Cardiac septum (tissue), 1 donor: ENCODE results near the gene GPR55. TPM values are rescaled to one million over a fixed set of nuclear protein-coding genes. Genes with fewer than 3 reads are reported as not detected.
A peak's percentile ranks its signal among the peaks of the same experiment; 100 is the strongest.
"Not testable (repeated sequence)": the region's sequence is repeated elsewhere in the genome, so short reads cannot be mapped to it uniquely, and the experiment has no call there.

Source experiments
- DNase-seq: peaks from one replicate; pipeline ENCODE4 v3.0.0-alpha.2; 2020; ENCODE audit warnings: low spot score
- intact Hi-C: fragments of 100-400 bp; cut with DNase I; formaldehyde crosslinking; loops from one replicate; pipeline ENCODE4 v1.14.0; 2022
- long read RNA-seq: library from polyadenylated mRNA; unstranded; transcript quantifications from one replicate; pipeline ENCODE4 v2.0.0, GENCODE V29; 2021
- total RNA-seq: library from RNA; stranded (reverse); fragmentation: NEBNext Ultra II Directional; extraction: Animal tissue kit (Norgen Biotek cat#: 25700); gene quantifications from one replicate; pipeline ENCODE4 v1.2.1, GENCODE V29; 2021
- donor health status: DM: no; HTN: no; CAD: no.

GPR55 gene, protein sequence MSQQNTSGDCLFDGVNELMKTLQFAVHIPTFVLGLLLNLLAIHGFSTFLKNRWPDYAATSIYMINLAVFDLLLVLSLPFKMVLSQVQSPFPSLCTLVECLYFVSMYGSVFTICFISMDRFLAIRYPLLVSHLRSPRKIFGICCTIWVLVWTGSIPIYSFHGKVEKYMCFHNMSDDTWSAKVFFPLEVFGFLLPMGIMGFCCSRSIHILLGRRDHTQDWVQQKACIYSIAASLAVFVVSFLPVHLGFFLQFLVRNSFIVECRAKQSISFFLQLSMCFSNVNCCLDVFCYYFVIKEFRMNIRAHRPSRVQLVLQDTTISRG
- total RNA-seq, result not detected
- long read RNA-seq, result 0 reads

DNA sequence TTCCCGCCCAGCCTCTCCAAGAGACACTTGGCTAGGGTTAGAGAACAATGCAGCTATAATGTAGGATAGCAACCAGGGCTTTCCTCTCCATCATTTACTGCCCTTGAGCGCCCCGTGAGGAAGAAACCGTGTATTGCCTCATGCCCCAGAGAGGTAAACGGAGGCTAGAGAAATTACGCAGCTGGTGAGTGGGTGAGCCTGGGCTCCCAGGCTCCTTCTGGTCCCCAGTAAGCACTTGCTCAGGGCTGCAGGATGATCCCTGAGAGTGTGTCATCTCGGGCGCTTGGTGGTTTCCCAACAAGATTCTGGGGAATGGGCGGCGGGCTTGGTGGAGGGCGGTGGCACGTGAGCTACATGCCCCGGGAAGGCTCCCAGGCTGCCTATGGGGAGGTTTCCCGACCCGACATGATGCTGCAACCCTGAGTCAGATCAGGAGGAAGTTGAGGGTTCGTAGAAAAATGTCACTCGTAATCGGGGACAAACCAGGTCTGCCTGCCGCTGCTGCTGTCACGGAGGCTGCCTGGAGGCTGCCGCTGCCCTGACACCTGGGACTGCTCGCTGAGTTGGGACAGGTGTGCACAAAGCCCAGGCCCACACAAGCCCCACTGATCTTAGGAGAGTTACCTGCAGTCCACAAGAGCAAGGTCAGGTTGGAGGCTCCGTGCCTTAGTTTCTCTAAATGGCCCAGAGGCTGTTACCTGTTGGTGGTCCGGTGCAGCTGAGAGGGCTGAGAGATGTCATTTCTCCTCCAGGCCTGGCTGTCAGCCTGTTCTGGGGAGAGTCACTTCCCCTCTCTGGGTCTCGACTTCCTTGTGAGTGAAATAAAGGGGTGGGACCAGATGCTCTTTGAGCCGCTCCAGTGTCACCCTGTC lies at the start of gene GPR55:
GPR55 (minus strand) TSS at position 773 of the 872 bp plus-strand sequence. CDS start 14,280 bp downstream, outside the sequence.
- DNase-seq, result peak; percentile 71
- intact Hi-C loops, result no loop called here

DNA sequence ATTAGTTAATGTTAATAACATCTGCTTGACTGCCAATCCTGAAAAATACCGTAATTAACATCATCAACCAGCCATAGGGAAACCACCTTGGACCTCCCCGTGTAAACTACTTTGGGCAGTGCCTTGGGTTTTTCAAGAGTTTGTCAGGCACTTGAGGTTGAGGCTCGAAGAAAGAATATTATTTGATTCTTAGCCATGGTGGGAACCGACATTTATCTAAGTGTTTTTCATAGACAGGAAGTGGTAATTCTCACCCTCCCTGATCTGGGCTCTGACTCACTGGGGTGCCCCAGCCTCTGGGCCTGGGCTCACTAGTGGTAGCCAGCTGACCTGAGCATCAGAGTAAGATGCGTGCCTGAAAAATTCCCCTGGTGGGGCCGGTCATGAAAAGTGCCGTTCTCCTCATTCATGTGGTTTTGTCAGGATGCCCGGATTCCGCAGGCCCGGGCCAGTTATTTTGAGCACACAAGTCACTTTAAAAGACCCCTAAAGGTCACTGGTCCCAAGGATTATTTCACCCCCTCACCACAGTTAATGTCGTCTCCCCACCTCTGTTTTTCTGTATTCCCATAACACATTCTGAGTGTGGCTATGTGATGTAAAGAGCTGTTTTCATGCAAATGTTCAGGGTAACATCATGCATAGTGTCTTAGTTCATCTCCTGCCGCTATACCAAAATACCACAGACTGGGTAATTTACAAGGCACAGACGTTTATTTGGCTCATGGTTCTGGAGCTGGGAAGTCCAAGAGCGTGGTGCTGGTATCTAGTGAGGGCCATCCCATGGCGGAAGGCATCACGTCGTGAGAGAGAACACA lies 49.3 kb upstream of the GPR55 start:
- no peak for DNase-seq
- intact Hi-C loops, result no loop called here

DNA sequence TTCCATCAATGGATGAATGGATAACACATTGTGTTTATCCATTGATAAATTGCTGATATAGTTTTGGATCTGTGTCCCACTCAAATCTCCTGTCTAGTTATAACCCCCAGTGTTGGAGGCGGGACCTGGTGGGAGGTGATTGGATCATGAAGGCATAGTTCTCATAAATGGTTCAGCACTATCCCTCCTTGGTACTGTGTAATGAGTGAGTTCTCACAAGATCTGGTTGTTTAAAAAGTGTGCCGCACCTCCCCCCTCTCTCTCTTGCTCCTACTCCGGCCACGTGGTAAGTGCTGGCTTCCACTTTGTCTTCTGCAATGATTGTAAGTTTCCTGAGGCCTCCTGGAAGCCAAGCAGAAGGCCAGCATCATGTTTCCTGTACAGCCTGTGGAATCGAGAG lies 47.0 kb upstream of the GPR55 start:
- intact Hi-C loops, result no loop called here

DNA sequence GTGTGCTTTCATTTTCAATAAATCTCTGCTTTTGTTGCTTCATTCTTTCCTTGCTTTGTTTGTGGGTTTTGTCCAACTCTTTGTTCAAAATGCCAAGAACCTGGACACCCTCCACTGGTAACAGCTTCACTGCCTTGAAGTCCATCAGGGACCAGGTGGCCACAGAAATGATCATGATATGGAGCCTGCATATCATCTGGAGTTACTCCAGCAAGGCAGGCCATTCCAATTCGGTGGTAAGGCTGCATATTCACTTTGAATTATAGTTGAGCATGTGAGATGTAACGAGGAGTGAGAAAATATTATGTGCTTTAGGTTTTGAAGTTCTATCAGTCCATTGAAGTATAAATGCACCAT lies 44.6 kb upstream of the GPR55 start:
- intact Hi-C loops, result no loop called here
- no peak for DNase-seq

More for the DNA sequence above, 47.0 kb upstream of the GPR55 start:
- DNase-seq, result no peak

DNA sequence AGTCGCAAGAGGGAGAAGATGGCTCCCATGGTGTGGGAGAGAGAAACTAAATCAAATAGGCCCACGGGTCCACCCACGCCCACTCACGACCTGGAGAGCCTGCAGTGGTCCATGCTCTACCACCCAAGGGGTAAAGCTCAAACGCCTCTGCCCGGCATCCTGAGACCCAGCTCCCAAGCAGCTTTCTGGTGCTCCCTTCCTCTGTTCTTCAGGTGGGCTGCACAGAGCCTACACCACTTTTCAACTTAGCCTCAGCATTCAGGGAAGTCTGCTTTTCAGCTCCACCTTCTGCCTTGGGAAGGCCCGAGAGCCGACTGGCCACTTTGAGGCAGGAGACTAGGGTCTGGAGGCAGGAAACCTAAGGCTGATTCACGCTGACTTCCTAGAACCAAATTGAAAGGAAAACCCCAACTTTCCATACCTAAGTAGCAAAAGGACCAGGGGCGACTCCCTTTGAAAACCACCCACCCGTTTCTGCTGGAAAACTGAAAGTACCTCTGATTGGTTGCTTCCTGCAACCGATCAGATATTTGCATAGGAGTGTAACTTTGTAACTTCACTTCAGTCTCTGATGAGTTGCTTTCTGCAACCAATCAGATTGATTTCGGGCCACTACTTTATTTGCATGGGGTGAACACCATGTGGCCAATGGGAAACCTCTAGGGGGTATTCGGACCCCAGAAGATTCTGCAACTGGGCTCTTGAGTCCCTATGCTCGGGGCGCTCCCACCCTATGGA lies 44.0 kb upstream of the GPR55 start:
- intact Hi-C loops, result no loop called here

DNA sequence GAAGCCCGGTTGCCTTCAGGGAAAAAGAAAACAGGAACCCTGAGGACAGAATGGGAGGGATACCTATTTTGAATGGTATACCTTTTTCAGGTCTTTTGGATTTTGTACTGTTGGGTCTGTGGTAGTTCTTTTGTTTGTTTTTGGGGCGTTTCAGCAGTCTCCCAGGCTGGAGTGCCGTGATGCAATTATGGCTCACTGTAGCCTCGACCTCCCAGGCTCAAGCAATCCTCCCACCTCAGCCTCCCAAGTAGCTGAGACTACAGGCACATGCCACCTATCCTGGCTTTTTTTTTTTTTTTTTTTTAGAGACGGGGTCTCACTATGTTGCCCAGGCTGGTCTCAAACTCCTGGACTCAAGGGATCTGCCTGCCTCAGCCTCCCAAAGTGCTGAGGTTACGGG lies 43.3 kb upstream of the GPR55 start:
- DNase-seq, intact Hi-C loops: not testable (repeated sequence)

More for the DNA sequence above, 44.0 kb upstream of the GPR55 start:
- DNase-seq, result no peak

DNA sequence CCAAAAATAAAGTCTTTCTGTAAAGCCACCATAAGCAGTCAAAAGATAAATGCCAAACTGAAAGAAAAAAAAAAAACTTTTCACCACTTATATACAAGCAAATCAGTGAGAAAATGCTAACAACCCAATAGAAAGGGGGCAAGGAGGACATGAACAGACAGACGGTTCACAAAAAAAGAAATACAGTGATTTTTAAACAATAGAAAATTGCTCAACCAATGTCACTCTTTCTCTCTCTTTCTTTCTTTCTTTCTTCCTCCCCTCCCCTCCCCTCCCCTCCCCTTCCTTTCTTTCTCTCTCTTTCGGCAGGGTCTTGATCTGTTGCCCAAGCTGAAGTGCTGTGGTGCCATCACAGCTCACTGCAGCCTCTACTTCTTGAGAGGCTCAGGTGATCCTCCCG lies 42.1 kb upstream of the GPR55 start:
- intact Hi-C loops, result no loop called here
- no peak for DNase-seq

DNA sequence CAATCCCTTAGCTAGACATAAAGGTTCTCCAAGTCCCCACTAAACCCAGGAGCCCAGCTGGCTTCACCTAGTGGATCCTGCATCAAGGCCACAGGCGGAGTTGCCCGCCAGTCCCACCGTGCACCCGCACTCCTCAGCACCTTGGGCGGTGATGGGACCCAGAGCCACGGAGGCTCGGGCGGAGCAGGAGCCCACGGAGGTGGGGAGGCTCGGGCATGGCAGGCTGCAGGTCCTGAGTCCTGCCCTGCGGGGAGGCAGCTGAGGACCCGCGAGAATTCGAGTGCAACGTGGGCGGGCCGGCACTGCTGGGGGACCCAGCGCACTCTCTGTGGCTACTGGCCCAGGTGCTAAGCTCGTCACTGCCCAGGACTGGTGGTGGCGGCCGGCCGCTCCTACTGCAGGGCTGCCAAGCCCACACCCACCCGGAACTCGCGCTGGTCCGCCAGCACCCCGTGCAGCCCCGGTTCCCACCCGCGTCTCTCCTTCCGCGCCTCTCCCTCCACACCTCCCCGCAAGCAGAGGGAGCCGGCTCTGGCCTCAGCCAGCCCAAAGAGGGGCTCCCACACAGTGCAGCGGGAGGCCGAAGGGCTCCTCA lies 39.2 kb upstream of the GPR55 start:
- intact Hi-C loops, result no loop called here
- DNase-seq, result no peak

DNA sequence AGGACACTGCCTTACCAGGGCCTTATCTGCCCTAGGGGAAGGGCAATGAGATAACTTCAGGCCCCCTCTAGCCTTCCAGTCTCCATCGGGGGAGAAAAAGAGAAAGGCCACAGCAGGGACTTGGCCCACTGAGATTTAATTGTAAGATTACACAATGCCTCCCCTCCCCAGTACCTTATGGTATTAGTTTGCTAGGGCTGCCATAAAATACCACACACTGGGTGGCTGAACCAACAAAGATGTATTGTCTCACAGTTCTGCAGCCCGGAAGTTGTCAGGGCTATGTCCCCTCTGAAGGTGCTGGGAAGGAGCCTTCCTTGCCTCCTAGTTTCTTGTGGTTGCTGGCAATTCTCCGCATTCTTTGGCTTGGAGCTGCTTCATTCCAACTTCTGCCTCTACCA lies 36.0 kb upstream of the GPR55 start:
- no peak for DNase-seq
- intact Hi-C loops, result no loop called here

DNA sequence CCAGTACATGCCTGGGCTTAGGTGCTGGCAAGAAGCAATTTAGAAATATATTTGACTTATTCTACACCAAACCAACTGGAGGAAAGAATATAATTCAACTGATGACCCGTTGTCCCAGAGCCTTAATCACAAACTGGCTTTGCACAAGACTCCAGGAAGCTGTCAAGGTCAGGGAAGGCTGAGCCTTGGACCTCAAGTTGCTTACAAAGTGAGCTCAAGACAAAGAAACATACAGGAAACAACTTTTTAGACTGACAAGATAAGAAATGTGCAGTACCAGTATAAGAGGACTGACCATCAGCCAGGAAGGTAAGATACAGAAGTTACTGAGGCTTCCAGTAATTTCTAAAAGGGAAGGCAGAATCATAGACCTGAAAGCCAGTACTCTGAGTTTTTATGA lies 35.0 kb upstream of the GPR55 start:
- no peak for DNase-seq
- intact Hi-C loops, result no loop called here

DNA sequence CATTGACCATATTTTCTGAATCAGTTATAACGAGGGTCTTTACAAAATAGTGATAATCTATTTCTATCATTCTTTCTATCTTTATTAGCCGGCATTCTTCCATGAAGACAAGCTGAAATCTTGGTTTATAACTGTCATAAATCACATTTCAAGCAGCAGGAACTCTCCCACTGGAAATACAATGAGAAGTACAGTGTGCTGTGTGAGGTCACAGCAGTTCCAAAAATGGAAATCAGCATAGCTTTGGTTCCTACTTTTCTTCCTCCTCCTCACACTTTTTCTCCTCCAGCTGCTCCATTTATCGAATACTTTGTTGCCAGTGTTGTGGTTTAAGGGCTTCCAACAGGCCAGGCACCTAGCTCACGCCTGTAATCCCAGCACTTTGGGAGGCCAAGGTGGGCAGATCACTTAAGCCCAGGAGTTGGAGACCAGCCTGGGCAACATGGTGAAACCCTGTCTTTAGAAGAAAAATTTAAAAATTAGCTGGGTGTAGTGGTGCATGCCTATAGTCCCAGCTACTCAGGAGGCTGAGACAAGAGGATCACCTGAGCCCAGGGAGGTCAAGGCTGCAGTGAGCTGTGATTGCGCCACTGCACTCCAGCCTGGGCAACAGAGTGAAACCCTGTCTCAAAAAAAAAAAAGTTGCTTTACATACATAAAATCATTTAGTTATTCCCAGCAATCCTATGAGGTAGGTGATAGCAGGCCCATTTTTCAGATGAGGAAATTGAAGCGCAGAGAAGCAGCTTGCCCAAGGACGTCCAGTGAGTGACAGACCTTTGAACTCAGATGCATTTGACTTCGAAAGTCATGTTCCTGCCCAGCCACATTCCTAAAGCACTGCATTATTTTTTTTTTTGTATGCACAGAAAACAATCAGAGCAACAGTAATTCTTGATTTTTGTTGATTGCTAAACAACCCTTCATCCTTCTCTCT lies 34.0 kb upstream of the GPR55 start:
- DNase-seq, result no peak
- intact Hi-C loops, result no loop called here

DNA sequence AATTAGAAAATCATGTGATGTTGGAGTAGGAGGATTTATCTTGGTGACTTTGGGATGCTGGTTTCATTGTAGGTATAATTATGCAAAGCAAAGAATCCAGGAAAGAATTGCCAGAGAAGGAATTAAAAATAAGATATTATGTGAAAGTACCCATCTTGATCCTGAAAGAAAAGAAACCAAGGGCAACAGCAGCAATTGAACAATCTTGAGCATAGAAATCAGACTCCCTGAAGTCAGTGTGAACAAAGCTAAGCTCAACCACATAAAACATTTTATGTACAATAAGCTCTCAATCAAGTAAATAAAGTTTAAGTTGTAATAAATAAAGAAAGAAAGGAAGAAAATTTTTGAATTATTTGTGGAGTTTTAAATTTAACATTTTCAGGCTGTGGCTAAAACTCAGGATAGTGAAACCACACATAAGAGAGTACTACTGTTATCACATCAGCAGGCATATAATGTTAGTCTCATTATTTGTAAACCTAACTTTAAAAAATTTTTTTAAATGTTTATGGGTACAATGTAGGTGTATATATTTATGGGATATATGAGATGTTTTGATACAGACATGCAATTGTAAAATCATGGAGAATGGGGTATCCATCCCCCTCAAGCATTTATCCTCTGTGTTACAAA lies 32.8 kb upstream of the GPR55 start:
- no peak for DNase-seq
- intact Hi-C loops, result no loop called here

DNA sequence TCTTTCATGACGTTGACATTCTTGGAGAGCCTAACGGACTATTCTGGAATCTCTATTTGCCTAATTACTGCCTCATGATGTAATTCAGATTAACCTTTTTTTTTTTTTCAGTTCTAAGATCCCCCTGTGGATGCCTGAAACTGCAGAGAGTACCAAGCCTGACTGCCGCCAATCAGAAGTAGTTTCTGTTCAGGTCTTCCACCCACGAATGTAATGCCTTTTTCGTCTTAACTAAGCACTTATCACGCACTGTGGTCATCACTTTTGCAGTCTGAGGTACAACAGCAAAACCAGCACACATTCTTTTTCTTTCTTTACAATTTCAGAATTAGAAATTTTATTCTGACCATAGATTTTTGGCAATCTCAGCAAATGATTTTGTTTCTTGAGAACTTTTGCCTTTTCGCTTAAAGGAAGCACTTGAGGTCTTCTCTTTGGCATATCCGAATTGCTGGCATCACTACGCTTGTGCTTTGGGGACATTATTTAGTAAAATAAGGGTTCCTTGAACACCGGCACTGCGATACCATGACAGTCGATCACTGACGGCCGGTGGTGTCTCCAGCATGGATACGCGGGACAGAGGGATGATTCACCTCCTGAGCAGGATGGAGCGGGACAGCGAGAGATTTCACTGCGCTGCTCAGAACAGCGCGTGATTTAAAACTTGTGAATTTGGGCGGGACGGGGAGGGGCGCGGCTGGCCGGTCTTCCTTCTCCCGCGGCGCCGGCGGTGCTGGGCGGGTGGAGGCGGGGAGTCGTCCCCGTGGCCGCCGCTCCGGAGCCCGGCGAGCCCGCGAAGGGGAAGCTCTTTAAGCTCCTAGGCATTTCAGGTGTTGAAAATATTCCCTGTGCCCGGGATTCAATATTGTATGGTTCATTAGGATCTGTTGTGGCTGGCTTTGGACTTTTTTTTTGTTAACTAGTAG lies 32.0 kb upstream of the GPR55 start:
- DNase-seq, result no peak
- intact Hi-C loops, result no loop called here

DNA sequence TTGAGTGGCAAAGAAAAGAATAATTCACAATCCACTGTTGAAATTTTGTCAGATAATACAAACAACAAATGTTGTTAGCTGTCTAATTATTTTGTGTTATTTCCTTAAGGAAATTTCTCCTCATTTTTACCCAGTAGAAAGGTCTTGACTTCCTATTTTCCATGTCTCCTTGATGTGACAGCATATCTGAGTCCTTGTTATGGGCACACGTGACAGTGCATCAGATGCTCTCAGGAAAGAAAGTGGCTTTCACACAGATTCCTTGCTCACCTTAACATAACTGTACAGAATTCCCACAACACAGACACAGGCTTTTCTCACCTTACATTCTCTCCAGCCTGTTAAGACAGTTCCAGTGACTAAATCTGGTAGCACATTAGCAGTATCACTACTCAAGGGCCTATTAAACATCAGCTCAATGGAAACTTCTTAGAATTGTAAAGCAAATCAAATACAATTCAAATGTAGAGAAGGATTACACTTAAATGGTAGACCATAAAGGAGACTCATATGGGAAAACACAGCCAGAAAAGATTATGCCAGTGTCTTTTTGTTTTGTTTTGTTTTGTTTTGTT lies 30.2 kb upstream of the GPR55 start:
- intact Hi-C loops, result no loop called here
- no peak for DNase-seq

DNA sequence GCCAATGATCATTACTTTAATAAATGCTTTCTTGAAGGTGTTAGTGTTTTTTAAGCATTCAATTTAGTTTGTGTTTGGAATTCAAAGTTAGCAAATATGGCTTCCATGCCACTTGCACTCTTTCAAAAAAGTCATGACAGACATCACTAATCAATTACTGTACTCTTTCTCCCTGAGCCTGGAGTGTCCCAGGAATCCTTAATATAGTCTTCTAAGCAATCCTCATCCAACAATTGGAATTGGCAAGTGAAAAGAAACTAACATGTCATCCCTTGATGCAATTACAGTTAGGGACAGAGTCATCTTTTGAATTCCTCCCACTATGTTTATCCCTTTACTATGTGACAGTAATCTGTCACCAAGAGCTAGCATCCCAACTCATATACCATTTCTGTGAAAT lies 29.7 kb upstream of the GPR55 start:
- DNase-seq, result no peak
- intact Hi-C loops, result no loop called here

DNA sequence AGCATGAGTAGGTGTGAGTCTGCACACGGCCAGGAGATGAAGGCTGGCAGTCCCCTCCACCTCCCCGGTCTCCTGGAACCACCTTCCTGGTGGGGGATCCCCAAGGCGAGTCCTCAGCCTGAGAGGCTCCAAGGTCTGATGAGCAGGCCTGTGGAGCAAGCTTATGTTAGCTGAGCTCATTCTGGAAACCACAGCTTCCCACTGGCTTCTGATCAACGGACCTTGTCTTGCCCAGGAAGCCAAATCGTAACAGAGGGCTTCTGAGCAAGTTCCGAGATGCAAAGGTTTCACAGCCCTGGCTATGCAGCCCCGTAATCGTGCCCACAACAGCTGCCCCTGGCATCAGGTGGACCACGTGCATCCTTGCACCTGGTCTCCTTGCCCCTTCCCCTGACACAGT lies 28.8 kb upstream of the GPR55 start:
- intact Hi-C loops, result no loop called here
- no peak for DNase-seq
